ES-I3 (cell line): Measurements from ENCODE around the gene SNX4.
"Not testable (repeated sequence)": the region's sequence is repeated elsewhere in the genome, so short reads cannot be mapped to it uniquely, and the experiment has no call there.

Experiments
- H3K36me3 ChIP-seq: 2 replicates; pipeline ENCODE4 v1.6.1; 2013; ENCODE audit warnings: mild to moderate bottlenecking, low read length, control low read depth, moderate library complexity; ENCODE audit not compliant: insufficient read depth
- H3K4me1 ChIP-seq: 2 replicates; pipeline ENCODE4 v1.6.1; 2013; ENCODE audit warnings: mild to moderate bottlenecking, control low read depth, low read length; ENCODE audit not compliant: insufficient read depth
- H3K9ac ChIP-seq: 2 replicates; pipeline ENCODE4 v1.6.1; 2013; ENCODE audit warnings: low read depth, mild to moderate bottlenecking, low read length, moderate library complexity
- H3K9me3 ChIP-seq: 2 replicates; pipeline ENCODE4 v1.6.1; 2013; ENCODE audit warnings: mild to moderate bottlenecking, low read length, moderate library complexity; ENCODE audit not compliant: control insufficient read depth, insufficient read depth

Gene SNX4

GRCh38 chr3:125405515-125405914 is 114.5 kb downstream of the SNX4 start:
- H3K4me1 ChIP-seq, H3K9me3 ChIP-seq, H3K9ac ChIP-seq, H3K36me3 ChIP-seq: not testable (repeated sequence)

- H3K9me3 ChIP-seq: no peaks in the 10 kb centered on the region
- H3K9ac ChIP-seq: no peak overlapping the region
Measured at GRCh38 chr3:125403789-125404188, 116.2 kb downstream of the SNX4 start.

GRCh38 chr3:125402639-125403038 is 117.4 kb downstream of the SNX4 start:
- Histone ChIP-seq H3K36me3 (no peaks in the 10 kb centered on the region), H3K4me1 (peaks cover 6% of the 10 kb centered on the region; the same call in 1 of the 2 replicates), H3K9ac (no peak overlapping the region), H3K9me3 (no peaks in the 10 kb centered on the region)

More at GRCh38 chr3:125403789-125404188, 116.2 kb downstream of the SNX4 start:
- Histone ChIP-seq H3K36me3 (no peaks in the 10 kb centered on the region), H3K4me1 (peaks cover 6% of the 10 kb centered on the region; the same call in 1 of the 2 replicates)

- H3K36me3 ChIP-seq: no peaks in the 10 kb centered on the region
- no peak overlapping the region for H3K9ac ChIP-seq
- no peaks in the 10 kb centered on the region for H3K9me3 ChIP-seq
- H3K4me1 ChIP-seq: peaks cover 6% of the 10 kb centered on the region; the same call in 1 of the 2 replicates
Measured at GRCh38 chr3:125401402-125401801, 118.6 kb downstream of the SNX4 start.

- Histone ChIP-seq H3K36me3 (no peaks in the 10 kb centered on the region), H3K4me1 (peaks cover 6% of the 10 kb centered on the region; the same call in 1 of the 2 replicates), H3K9ac (no peak overlapping the region), H3K9me3 (no peaks in the 10 kb centered on the region)
Measured at GRCh38 chr3:125398952-125399351, 121.0 kb downstream of the SNX4 start.
